Thoracic aorta (tissue), 2 donors: ENCODE measurements around the gene CLDN25. TPM values are rescaled to one million over a fixed set of nuclear protein-coding genes. Genes with fewer than 3 reads are reported as not detected.

Experiments
- ATAC-seq: fragments of 150-250 bp; one replicate; pipeline ENCODE4 v1.8.0; 2017; ENCODE audit warnings: low read depth; ENCODE audit not compliant: insufficient number of reproducible peaks, low FRiP score
- DNase-seq: peaks from one replicate; pipeline ENCODE4 v3.0.0-alpha.2; 2020; ENCODE audit warnings: low spot score
- H3K27ac ChIP-seq, 2 donors: fragments of 200-600 bp; sonication (generic); 1 replicate in 1 of 2; 2 replicates in 1 of 2; pipeline ENCODE4 v1.5.1; 2016; ENCODE audit warnings: mild to moderate bottlenecking in 2 of 2, moderate library complexity in 2 of 2
- H3K27me3 ChIP-seq: fragments of 200-600 bp; sonication (generic); replicated peaks from 2 replicates; pipeline ENCODE4 v1.6.0; 2016; ENCODE audit warnings: mild to moderate bottlenecking; ENCODE audit not compliant: insufficient read depth
- H3K36me3 ChIP-seq: fragments of 200-600 bp; sonication (generic); one replicate; pipeline ENCODE4 v1.5.1; 2016
- H3K4me1 ChIP-seq, 2 donors: fragments of 200-600 bp; sonication (generic); 1 replicate in 1 of 2; 2 replicates in 1 of 2; pipeline versions ENCODE4 v1.5.1 to v1.6.0; 2016; ENCODE audit warnings: low read depth in 2 of 2, mild to moderate bottlenecking in 1 of 2; ENCODE audit not compliant: control insufficient read depth in 1 of 2
- H3K4me3 ChIP-seq: fragments of 200-600 bp; sonication (generic); 2 replicates; pipeline ENCODE4 v1.5.1; 2016; ENCODE audit warnings: mild to moderate bottlenecking
- H3K9me3 ChIP-seq: fragments of 200-600 bp; sonication (generic); 2 replicates; pipeline ENCODE4 v1.5.1; 2016
- CTCF ChIP-seq: fragments of 200-600 bp; sonication (generic); IDR thresholded peaks from one replicate; pipeline ENCODE4 v1.5.1; 2019; ENCODE audit warnings: antibody characterized with exemption
- total RNA-seq, 2 donors: library from RNA; depleted of rRNA; stranded (reverse); fragments of >200 nt; gene quantifications; one replicate each; pipeline versions ENCODE4 v1.1.0 to v1.2.3, GENCODE V29; 2016

Gene CLDN25
- total RNA-seq, 2 donors from 2014 or later = not detected

- no peak for ATAC-seq
- TF ChIP-seq CTCF = no peak
- DNase-seq = no peak
- no peak overlapping the region for H3K27ac ChIP-seq
- no peaks in the 10 kb centered on the region for H3K27me3 ChIP-seq
- no peaks in the 10 kb centered on the region for H3K4me1 ChIP-seq
- no peak overlapping the region for H3K4me3 ChIP-seq
- no peaks in the 10 kb centered on the region for H3K36me3 ChIP-seq
- no peaks in the 10 kb centered on the region for H3K9me3 ChIP-seq
Observed at GRCh38 chr11:113789675-113790320, 10.2 kb downstream of the CLDN25 start.

DNA sequence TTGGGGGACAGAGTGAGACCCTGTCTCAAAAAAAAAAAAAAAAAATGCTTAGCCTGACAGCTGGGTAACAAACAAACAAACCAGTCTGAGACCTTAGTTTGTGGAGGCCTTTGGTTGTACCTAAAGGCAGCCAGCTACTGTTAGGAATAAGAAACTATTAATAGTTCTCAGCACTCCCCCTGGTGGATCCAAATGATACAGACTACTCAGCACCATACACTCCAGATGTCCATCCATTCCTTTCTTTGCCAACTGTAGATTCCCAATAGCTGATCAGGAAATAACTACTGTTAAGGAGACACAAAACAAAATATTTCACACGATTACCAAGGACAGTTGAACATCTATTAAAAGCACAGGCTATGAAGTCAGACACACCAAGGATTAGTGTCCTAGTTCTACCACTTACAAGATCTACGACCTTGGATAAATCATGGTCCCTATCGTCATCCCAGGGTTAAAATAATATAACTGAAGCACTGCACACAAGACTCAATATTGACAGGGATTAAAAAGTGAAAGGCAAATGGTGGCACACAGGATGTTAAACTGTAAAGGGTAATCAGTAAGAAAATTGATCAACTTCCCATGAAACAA is 17.2 kb downstream of the CLDN25 start:
- H3K4me1 ChIP-seq = no peaks in the 10 kb centered on the region
- no peaks in the 10 kb centered on the region for H3K27me3 ChIP-seq
- DNase-seq (no peak), ATAC-seq (peak; percentile 88)
- H3K4me3 ChIP-seq = no peak overlapping the region
- TF ChIP-seq CTCF = peak; percentile 56
- H3K9me3 ChIP-seq = no peaks in the 10 kb centered on the region
- H3K36me3 ChIP-seq = peaks cover 25% of the 10 kb centered on the region
- no peak overlapping the region for H3K27ac ChIP-seq

DNA sequence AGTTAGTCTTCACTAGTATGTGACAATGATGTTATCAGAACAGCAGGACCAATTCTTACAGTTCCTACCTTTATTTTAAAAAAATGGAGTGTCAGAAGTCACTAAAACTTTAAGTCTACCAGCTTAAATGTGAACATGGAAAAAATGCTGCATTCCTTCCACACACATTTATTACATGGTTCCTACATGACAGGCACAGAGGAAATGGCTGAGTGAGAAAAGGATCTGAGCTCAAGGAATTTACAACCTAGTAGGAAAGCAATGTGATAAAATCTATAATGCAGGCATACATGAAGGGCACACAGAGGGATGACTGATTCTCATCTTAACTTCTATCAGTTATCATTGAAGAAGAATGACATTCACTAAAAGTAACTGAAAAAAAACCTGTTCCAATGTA is 23.0 kb downstream of the CLDN25 start:
- Histone ChIP-seq H3K27me3 (no peaks in the 10 kb centered on the region), H3K4me3 (no peak overlapping the region), H3K9me3 (no peaks in the 10 kb centered on the region), H3K36me3 (peaks cover 46% of the 10 kb centered on the region), H3K4me1 (no peaks in the 10 kb centered on the region), H3K27ac (no peak overlapping the region)
- ATAC-seq (no peak), DNase-seq (no peak)
- no peak for TF ChIP-seq CTCF

DNA sequence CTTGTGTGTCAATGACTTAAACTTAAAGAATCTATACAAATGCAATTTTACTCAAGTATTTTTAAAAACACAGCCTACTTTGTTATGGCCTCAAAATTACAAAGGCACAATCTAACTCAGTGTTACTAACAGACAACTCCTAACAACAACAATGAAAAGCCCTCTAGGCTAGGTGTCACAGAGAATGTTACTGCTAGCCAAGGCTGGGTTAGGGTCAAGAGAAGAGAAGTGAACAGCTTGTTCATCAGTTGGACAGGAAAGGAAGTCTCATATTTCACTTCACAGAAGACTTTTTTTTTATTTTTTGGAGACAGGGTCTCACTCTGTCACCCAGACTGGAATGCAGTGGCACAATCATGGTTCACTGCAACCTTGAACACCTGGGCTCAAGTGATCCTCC is 26.0 kb downstream of the CLDN25 start:
- no peak for DNase-seq
- no peaks in the 10 kb centered on the region for H3K27me3 ChIP-seq
- H3K9me3 ChIP-seq = no peaks in the 10 kb centered on the region
- TF ChIP-seq CTCF = no peak
- ATAC-seq = no peak
- no peak overlapping the region for H3K27ac ChIP-seq
- H3K4me3 ChIP-seq = no peak overlapping the region
- H3K4me1 ChIP-seq = no peaks in the 10 kb centered on the region
- peaks cover 49% of the 10 kb centered on the region for H3K36me3 ChIP-seq

DNA sequence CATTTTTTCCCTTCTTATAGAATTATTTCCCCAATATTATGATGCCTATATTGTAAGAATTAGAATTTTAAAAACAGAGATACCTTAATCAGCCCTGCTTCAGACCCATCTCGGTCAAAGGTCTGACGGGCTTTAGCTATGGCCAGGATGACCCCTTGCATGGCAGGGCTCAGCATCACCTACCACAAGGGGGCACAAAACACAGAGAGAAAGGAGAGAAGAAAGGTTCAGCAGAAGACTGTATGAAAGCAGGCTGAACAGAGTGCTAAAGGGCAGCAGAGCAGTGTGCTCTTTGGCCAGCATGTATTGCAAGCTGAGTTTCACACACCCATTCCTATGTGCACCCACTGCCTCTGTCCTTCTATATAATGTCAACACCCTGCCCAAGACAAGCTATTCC is 26.8 kb downstream of the CLDN25 start:
- H3K4me1 ChIP-seq = no peaks in the 10 kb centered on the region
- H3K27ac ChIP-seq = no peak overlapping the region
- peak; percentile 19 for TF ChIP-seq CTCF
- no peaks in the 10 kb centered on the region for H3K9me3 ChIP-seq
- H3K36me3 ChIP-seq = peaks cover 50% of the 10 kb centered on the region
- DNase-seq = no peak
- ATAC-seq = no peak
- no peaks in the 10 kb centered on the region for H3K27me3 ChIP-seq
- no peak overlapping the region for H3K4me3 ChIP-seq
